ENCODE results near the gene PLEKHM3. TPM values are rescaled to one million over a fixed set of nuclear protein-coding genes. Genes with fewer than 3 reads are reported as not detected.
"Not testable (repeated sequence)": the region's sequence is repeated elsewhere in the genome, so short reads cannot be mapped to it uniquely, and the experiment has no call there.

The PLEKHM3 gene
- total RNA-seq, 1 donor from 2014 or later = 16.3 TPM

DNA sequence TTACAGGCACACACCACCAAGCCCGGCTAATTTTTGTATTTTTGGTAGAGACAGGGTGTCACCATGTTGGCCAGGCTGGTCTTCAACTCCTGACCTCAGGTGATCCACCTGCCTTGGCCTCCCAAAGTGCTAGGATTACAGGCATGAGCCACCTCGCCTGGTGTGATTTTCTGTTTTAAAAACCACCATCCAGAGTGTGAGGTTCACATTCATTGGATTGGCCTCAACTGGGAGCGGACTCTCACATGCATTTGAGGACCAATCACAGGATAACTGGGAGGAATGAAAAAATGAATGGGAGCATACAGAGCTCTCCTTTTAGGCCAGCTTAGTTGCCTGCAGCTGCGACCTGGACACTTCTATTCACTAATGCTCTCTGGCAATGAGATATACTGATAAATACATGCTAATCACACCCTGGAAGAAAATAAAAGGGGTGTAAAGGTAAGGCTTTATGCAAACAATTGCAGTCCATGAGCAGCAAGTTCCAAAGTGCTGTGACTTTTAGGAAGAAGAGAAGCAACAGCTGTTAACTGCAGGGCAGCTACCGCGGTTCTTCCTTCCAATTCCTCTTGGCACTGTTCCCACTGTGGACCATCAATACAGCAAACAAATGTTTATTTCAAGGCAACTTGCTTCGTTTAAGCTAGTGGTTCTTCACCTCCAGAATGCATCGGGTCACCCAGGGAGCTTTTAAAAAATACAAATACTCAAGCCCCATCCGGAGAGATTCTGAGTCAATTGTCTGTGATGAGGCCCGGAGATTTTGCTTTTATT lies 206.1 kb downstream of the PLEKHM3 start:
- DNase-seq = no peak

DNA sequence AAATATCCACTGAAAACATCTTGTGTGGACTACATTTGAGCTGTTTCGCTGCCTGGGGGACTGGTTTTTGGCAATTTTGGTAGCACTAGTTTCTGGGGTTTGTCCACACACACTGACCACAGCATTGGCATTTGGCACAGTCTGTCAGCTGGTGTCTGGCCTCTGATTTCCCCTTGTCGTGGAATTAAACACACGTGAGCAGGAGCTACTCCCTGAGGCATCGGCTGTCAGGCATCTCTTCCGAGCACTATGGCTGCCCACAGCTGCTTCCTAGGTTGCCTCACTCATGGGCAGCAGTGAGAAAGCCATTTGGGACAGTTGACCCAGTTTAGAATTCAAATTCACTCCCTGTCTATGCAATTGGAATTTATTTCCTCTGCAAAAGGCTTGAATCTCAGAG lies 208.8 kb downstream of the PLEKHM3 start:
- DNase-seq = no peak

DNA sequence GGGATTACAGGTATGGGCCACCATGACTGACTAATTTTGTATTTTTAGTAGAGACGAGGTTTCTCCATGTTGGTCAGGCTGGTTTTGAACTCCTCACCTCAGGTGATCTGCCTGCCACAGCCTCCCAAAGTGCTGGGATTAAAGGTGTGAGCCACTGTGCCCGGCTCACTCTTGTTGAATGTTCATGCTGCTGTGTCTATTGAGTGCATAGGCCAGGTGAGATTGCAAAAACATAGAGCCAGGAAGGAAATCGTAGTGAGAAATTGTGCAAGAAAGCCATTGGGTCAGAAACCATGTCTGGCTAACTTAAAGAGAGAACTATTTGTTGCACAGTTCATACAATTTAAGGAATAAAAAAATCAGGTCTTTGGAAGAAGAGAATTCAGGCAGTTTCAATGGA lies 210.1 kb downstream of the PLEKHM3 start:
- no peak for DNase-seq

DNA sequence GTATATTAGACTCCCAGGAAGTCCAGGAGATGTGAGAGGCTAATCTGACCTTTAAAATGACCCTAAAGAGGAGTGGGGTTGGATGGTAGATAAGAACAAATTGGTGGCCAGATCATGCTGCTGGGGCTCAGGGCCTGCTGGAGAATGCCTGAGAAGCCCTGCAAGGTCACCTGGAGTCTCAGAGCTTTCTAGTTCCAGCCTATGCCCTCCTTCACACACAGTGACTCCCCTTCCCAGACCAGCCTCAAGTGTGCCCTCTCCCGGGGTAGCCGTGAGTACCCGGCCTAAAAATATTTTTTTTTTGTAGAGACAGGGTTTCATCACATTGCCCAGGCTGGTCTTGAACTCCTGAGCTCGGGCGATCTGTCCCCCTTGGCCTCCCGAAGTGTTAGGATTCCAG lies 211.4 kb downstream of the PLEKHM3 start:
- DNase-seq = no peak

DNA sequence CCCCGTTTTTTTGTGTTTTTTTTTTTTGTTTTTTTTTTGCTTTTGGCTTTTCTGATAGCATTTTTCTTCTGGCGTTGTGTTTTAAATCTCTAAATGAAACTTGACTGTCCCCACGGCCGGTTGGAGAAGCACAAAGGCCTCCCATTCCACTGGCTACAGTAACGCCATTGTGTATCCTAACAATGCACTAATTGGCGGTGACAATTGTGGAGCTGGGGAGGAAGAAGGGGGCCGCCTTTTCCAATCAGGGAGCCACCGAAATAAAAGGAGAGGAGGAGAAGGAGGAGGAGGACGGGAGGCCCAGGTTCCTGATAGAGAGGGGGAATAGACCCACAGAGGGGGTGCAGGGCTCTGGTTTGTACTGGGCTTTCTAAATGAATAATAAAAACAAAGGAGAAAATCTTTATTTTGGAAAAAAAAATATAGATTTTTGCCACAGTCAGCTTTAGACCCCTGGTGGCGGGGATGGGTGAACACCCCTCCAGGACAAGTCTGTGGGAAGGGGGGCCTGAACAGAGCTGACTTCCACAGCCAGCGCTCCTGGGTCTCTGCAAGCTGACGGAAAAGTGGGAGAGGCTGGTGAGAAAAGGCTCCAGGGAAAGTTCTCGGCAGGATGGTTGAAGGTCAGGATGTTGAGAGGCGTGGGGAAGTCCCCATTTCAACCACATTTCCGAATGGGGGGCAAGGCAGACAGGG lies 212.0 kb downstream of the PLEKHM3 start:
- DNase-seq = no peak

DNA sequence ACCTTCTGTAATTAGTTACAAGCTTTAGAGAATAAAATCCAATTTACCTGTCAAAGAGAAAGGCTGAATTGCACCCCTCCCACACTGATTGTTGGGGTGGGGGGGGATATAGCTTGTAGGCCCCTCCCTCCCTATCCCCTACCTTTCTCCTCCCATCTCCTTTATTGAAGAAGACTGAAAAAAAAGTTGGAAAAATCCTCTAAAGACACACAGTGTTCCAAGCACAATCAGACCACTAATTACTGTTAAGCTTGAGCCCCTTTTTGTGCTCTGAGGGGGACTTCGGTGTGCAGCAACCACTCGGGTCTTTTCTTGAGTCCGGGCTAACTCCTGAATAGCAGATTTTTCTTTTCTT lies 212.6 kb downstream of the PLEKHM3 start:
- no peak for DNase-seq

DNA sequence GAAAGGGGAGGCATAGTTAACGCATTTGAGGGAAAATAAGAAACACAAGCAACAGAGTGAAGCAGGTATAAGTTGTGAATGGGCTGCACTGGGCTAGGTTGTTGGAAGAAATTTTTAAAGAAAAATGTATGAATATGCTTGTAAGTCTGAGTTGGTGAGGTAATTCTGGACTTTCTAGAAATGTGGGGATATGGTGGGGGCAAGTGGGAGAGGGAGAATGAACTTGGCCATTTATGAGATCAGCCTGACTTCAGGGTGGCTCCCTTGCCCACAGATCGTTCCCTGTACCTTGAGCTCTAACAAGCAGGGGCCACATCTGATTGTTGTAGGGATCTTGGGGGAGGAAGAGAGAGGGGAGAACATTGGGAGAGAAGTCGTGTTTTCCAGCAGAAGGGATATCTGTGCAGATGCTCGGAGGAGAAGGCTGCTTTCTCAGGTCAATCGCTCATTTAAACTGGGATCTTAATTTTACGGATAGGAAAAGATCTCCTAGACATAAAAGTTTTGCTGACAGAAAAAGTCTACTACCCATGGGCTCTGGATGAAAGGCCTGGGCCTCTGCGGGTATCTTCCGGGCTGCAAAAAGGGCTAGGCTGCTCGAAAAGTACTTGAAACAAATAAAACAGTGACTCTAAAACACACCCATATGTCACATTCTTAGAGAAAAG lies 213.1 kb downstream of the PLEKHM3 start:
- DNase-seq = no peak

DNA sequence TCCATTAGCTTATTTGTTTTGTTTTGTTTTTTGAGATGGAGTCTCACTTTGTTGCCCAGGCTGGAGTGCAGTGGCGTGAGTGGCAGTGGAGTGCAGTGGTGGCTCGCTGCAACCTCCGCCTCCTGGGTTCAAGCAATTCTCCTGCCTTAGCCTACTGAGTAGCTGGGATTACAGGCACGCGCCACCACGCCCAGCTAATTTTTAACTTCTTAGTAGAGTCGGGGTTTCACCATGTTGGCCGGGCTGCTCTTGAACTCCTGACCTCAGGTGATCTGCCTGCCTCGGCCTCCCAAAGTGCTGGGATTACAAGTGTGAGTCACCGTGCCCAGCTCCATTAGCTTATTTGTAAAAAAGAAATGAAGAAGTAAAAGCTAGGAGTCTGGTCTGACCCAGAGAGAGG lies 213.7 kb downstream of the PLEKHM3 start:
- not testable (repeated sequence) for DNase-seq

DNA sequence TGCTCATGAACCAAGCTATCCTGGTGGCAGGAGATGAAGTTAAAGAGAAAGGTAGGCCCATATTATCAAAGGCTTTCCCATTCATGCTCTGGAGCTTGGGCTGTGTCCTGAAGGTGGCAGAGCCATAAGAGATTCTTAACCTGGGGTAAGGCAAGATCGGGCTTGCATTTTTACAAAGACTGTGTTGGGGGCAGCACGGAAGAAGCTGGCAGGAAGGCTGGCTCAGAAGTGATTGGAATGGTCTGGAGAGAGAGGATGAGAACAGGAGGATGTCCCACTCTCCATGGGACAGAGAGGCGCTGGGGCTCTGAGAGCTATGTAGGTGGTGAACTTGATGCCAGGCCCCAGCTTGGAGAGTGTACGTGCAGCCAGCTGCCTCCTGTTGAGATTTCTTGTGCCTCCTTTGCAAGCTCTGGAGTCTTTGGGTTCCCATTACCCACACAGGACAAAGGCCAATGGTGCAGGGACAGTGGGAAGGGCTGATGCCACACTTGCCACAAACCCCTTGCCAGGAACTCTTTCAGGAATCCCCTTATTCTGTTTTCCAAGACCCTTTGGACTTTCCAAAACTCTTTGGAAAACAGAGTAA lies 215.0 kb downstream of the PLEKHM3 start:
- DNase-seq = no peak

DNA sequence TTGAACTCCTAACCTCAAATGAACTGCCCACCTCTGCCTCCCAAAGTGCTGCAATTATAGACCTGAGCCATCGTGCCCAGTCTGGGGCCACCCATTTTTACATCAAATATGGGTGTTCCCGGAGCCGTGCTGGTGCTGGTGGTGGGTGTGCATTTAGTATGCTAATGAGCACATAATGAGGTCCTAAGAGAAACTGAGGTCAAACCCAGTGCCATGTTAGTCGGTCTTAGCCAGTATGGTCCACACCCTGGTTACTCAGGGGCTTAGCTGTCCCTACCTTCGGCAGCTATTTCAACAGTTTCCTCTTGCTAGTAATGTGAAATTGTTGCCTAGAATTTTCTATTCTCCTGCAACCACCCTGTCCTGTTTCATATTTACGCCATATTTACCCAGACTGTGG lies 217.2 kb downstream of the PLEKHM3 start:
- DNase-seq = no peak

DNA sequence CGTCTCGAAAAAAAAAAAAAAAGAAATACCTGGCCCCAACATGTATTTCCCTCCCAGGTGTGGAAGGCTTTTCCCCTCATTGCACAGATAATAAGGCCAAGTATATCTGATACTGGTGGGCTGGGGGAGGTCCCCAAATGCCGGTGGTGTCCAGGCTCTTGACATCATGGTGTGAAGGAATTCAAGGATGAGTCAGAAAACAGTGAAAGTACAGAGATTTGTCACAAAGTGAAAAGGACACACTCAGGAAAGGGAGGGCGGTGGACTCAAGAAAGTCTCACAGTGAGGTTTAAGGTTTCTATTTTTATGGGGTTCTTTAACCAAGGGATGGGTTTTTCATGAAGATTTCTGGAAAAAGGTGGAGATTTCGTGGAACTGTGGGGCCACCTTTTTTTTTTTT lies 217.8 kb downstream of the PLEKHM3 start:
- no peak for DNase-seq

DNA sequence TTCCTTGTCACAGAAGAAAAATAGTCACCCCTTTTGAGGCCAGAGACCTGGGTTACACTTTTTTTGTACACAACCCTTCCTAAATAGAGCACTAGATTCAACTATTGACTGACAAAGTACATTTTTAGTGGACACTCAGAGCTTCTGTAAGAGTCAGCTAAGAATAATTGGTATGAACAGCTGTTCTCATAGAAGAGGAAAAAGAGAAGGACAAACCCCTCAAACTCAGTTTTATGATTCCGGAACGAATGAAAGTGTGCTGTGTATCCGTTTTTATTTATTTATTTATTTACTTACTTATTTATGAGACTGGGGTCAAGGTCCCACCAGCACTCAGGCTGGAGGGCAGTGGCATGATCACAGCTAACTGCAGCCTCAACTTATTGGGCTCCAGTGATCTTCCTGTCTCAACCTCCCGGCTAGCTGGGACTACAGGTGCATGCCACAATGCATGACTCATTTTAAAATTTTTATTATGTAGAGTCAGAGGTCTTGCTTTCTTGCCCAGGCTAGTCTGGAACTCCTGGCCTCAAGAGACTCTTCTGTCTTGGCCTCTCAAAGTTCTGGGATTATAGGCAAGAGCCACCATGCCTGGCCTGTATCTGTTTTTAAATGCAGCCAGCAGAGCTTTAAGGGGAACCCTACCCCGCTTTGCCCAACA lies 219.6 kb downstream of the PLEKHM3 start:
- DNase-seq = no peak

DNA sequence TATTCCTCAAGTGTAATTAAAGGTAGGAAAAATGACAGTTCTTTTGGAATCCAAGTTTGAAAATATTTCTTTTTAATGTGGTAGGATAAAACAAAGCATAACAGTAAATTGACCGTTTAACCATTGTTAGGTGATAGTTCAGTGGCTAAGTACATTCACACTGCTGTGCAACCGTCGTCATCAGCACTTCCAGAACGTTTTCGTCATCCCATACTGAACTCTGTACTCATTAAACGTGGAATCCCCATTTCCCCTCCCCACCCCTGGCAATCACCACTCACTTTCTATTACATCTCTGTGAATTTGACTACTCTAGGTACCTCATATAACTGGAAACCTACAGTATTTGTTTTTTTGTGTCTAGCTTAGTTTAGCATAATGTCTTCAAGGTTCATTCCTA lies 222.7 kb downstream of the PLEKHM3 start:
- DNase-seq = no peak

DNA sequence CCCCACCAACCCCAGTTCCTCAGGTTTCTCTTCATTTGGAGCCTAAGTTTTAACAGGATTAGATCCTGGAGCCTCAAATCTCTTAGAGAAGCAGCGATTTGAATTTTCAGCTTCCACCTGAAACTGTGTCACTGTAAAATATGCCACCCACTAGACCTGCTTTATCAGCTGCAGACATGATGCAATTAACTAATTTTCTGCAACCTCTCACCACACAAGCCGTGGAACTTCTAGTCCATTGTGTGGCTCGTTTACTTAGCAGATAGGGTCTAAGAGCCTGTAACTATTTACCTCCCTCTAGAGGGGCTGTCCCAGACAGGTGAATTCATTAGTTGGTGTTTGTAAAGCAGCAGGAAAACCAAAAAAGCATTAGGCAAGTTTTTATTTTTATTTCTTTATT lies 224.1 kb downstream of the PLEKHM3 start:
- no peak for DNase-seq

DNA sequence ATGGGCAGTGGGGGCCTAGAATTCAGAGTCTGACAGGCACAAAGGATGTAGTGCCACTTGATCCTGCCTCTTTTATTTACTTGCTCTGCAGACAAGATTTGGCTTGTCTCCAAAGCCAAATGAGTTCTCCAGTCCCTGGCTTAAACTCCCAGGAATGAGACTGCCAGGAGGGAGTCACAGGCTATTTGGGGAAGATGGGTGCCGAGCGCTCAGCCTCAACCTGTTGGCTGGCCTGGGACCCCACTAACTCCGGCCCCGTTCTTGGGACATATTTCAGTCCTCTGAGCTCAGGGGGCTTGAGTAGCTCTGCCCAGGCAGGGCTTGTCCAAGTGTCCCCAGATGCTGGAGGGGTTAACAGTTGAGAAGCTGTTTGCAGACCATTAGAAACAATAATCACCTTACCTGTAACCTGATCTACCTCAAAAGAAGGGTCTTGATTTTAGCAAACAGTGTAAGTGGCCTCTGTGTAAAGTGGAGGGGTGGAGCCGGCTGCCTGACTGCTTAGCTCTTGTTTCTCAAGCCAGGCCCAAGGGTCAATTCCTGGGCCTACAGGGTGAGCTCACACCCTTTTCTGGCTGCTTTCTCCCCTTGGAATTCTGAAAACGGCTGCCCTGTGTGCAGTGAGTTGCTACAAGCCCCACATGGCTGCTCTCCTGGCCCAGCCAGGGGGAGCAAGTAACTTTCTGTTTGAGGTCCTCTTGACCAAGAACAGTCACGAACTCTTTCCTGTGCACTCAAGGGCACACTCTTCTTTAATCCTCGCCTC lies 228.6 kb downstream of the PLEKHM3 start:
- DNase-seq = no peak

DNA sequence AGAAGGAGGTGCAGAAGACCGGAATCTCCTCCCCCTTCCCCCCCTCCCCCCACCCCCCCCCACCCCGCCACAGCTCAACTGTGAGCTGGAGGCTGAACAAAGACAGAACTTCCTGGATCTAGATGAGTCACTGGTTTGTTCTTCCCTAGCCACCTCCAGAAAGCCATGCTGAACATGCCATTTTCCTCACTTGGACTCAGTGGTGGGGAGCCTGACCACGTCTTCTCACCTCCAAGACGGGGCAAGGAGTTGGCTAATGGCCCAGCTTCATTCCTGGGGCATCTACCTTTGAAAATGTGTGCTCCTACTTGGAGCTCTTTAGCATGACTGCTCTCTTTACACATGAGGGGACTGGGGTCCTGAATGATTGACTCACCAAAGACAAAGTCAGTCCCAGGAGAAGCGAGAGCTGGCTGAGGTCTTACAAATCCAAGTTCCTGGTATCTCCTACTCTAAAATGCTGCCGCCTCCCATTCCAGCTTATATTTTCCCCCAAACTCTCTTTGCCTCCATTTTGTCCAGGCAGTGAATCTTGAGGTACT lies 233.0 kb downstream of the PLEKHM3 start:
- no peak for DNase-seq

DNA sequence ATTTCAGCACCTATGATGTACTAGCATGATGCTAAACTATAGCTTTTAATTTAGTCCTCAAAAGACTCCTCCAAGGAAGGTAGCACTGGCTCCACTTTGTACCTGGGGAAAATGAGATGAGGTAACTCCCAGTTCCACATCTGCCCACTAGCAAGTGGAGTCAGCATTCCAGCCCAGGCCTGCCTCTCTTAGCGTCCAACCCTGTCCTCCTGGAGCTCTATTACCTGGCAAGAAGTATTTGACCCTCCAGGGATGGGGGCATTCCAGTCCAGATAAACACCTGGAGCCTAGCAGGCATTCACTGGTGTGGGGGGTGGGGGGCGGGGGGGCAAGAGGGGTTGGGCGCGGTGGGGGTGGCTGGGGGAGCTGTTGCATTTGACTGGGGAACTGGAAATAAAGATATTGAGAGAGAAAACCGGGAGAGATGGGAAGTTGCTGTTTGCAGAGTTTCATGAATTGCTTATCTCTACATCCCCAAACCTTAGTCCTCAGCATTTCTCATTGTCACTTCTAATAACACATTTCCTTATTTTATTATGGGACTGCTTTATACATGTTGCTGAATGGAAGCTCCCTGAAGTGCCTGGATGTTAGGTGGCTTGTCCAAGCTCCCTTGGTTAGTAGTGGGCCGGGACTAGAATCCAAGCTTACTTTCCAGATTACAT lies 233.6 kb downstream of the PLEKHM3 start:
- DNase-seq = no peak

DNA sequence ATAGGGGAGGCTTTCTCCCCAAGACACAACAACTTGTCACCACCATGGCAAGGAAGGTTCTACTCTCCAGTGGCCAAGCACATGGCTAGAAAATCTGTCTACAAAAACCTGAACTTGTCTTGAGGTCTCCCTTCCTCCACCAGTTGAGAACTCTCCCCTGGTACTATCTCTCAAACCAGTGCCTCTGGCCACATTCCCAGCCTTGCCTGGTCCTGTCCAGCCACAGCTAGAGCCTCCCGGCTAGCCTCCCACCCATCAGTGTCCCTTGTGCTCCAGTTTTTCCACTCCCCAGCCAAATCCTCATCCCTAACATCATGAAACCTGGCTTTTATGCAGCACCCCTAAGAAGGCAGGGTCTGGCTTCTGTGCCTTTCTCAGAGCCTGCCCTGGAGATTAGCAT lies 234.4 kb downstream of the PLEKHM3 start:
- DNase-seq = no peak

DNA sequence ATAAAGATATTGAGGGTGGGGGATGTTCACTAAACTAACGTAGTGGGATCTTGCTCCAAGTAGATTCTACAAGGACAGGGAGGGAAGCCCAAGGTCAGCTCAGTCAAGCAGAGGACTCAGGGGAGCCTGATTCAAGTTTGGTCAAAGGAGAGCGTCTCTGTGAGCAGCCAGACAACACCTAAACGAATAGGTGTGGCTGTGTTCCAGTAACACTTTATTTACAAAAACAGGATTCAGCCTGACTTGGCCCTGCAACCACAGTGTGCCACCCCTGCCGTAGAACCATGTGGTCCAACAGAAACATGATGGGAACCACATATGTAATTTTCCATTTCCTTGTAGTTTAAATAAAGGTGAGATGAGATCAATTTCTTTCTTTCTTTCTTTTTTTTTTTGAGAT lies 237.5 kb downstream of the PLEKHM3 start:
- no peak for DNase-seq

DNA sequence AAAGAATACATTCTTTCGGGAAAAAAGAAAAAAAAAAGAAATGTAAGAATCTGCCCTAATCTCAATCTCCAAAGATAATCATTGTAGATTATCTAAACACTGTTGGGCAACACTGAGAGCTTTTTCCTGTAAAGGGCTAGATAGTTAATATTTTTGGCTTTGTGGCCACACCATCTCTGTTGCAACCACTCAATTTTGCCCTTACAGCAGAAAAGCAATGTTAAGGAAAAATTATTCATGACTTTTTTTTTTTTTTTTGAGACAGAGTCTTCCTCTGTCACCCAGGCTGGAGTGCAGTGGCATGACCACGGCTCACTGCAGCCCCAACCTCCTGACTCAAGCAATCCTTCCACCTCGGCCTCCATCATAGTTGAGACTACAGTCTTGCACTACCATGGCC lies 238.3 kb downstream of the PLEKHM3 start:
- DNase-seq = no peak

DNA sequence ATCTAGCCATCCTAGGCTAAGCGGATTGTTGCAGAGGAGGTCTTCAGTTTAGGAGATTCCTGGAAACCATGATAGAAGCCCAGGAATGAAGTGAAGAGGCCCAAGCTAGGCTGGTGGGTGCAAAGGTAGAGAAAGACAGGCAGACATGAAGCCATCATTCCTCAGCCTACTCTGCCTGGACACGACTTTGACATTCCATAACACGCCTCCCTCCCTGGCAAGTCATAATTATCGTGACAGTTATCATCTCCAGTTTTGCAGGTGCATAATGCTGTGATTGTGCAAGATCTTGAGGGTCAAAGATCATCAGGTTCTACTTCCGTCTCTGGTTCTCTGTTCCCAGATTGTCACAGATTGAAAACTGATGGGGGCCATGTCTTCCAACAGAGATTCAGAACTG lies 240.4 kb downstream of the PLEKHM3 start:
- DNase-seq = no peak

Measured in skin of body (tissue), 2 donors.